Measurements from ENCODE around the gene ZNF618. TPM values are rescaled to one million over a fixed set of nuclear protein-coding genes. Genes with fewer than 3 reads are reported as not detected.
"Not testable (repeated sequence)": the region's sequence is repeated elsewhere in the genome, so short reads cannot be mapped to it uniquely, and the experiment has no call there.

The ZNF618 gene
- total RNA-seq, 1 donor from 2014 or later, result 3.8 TPM

GRCh38 chr9:114076237-114077161 is 200.4 kb downstream of the ZNF618 start:
- DNase-seq (ENCODE audit: low read depth), result no peak

GRCh38 chr9:114077162-114077837 is 201.2 kb downstream of the ZNF618 start:
- no peak for DNase-seq (ENCODE audit: low read depth)

- no peak for DNase-seq (ENCODE audit: low read depth)
Observed at GRCh38 chr9:114078021-114078780, 202.1 kb downstream of the ZNF618 start, which contains the start of gene AMBP. AMBP (minus strand) TSS chr9:114078300; CDS start chr9:114078209, 91 bp downstream.

- DNase-seq (ENCODE audit: low read depth), result no peak
Observed at GRCh38 chr9:114078781-114079156, 202.7 kb downstream of the ZNF618 start.

- DNase-seq (ENCODE audit: low read depth), result no peak
Observed at GRCh38 chr9:114080195-114080772, 204.2 kb downstream of the ZNF618 start.

- no peak for DNase-seq (ENCODE audit: low read depth)
Observed at GRCh38 chr9:114080773-114081440, 204.8 kb downstream of the ZNF618 start.

- DNase-seq (ENCODE audit: low read depth), result no peak
Observed at GRCh38 chr9:114081441-114082016, 205.4 kb downstream of the ZNF618 start.

- peak; percentile 93 for DNase-seq (ENCODE audit: low read depth)
Observed at GRCh38 chr9:114082017-114082762, 206.1 kb downstream of the ZNF618 start.

- not testable (repeated sequence) for DNase-seq (ENCODE audit: low read depth)
Observed at GRCh38 chr9:114082763-114083412, 206.8 kb downstream of the ZNF618 start.

- DNase-seq (ENCODE audit: low read depth), result no peak
Observed at GRCh38 chr9:114083666-114084065, 207.6 kb downstream of the ZNF618 start.

GRCh38 chr9:114084282-114085073 is 208.4 kb downstream of the ZNF618 start:
- no peak for DNase-seq (ENCODE audit: low read depth)

- DNase-seq (ENCODE audit: low read depth), result no peak
Observed at GRCh38 chr9:114085387-114085789, 209.3 kb downstream of the ZNF618 start.

- no peak for DNase-seq (ENCODE audit: low read depth)
Observed at GRCh38 chr9:114086009-114086408, 209.9 kb downstream of the ZNF618 start.

- no peak for DNase-seq (ENCODE audit: low read depth)
Observed at GRCh38 chr9:114086607-114087006, 210.5 kb downstream of the ZNF618 start.

- DNase-seq (ENCODE audit: low read depth), result no peak
Observed at GRCh38 chr9:114087721-114088120, 211.6 kb downstream of the ZNF618 start.

GRCh38 chr9:114088571-114089170 is 212.6 kb downstream of the ZNF618 start:
- DNase-seq (ENCODE audit: low read depth), result peak; percentile 76

- DNase-seq (ENCODE audit: low read depth), result no peak
Observed at GRCh38 chr9:114089206-114089840, 213.2 kb downstream of the ZNF618 start.

All from myocyte (in vitro differentiated cells).